HepG2 (cell line): ENCODE results near the gene VPS9D1. TPM values are rescaled to one million over a fixed set of nuclear protein-coding genes. Genes with fewer than 3 reads are reported as not detected.

ENCODE experiments used
- ARID3A ChIP-seq: IDR thresholded peaks from 2 replicates; pipeline ENCODE4 v1.6.1; 2012; ENCODE audit warnings: low read depth, low read length, improper control_type of control experiment
- ATF1 ChIP-seq: IDR thresholded peaks from 2 replicates; pipeline ENCODE4 v1.6.1; 2016; ENCODE audit warnings: mild to moderate bottlenecking, control low read depth
- FOSL1 ChIP-seq: sonication (generic); formaldehyde crosslinking; IDR thresholded peaks from 2 replicates; pipeline ENCODE4 v1.9.0; 2021; ENCODE audit warnings: missing genetic modification reagents, borderline replicate concordance
- FOXO1 ChIP-seq: sonication (generic); formaldehyde crosslinking; IDR thresholded peaks from 2 replicates; pipeline ENCODE4 v1.4.0; 2020; ENCODE audit warnings: missing genetic modification reagents
- HDAC1 ChIP-seq: sonication (generic); formaldehyde crosslinking; IDR thresholded peaks from 2 replicates; pipeline ENCODE4 v1.5.1; 2020; ENCODE audit warnings: mild to moderate bottlenecking, missing genetic modification reagents
- NCOA5 ChIP-seq: sonication (generic); formaldehyde crosslinking; IDR thresholded peaks from 2 replicates; pipeline ENCODE4 v1.4.0; 2020; ENCODE audit warnings: missing genetic modification reagents
- SOX13 ChIP-seq, 3 experiments: fragments of 450-650 bp in 1 of 3; sonication (generic) in 1 of 3; formaldehyde crosslinking in 1 of 3; IDR thresholded peaks in 2 of 3; conservative IDR thresholded peaks in 1 of 3; 2 replicates each; pipeline versions ENCODE4 v1.5.0 to v1.6.1; 2016 to 2020; ENCODE audit warnings: antibody characterized with exemption in 1 of 3, mild to moderate bottlenecking in 1 of 3, missing compliant biosample characterization in 1 of 3, missing genetic modification reagents in 1 of 3, moderate library complexity in 1 of 3
- SOX6 ChIP-seq, 2 experiments: fragments of 450-650 bp in 1 of 2; sonication (generic) in 1 of 2; formaldehyde crosslinking in 1 of 2; IDR thresholded peaks; 2 replicates each; pipeline versions ENCODE4 v1.4.0 to v1.6.1; 2017 to 2020; ENCODE audit warnings: antibody characterized with exemption in 1 of 2, mild to moderate bottlenecking in 1 of 2, missing genetic modification reagents in 1 of 2
- TOE1 ChIP-seq: sonication (generic); formaldehyde crosslinking; IDR thresholded peaks from 2 replicates; pipeline ENCODE4 v1.4.0; 2020; ENCODE audit warnings: mild to moderate bottlenecking, missing genetic modification reagents
- UBTF ChIP-seq: sonication (generic); formaldehyde crosslinking; IDR thresholded peaks from 2 replicates; pipeline ENCODE4 v1.4.0; 2020; ENCODE audit warnings: mild to moderate bottlenecking, missing genetic modification reagents
- ZBTB37 ChIP-seq: sonication (generic); formaldehyde crosslinking; IDR thresholded peaks from 2 replicates; pipeline ENCODE4 v1.4.0; 2020; ENCODE audit warnings: mild to moderate bottlenecking, missing genetic modification reagents
- ZNF550 ChIP-seq: sonication (generic); formaldehyde crosslinking; IDR thresholded peaks from 2 replicates; pipeline ENCODE4 v1.4.0; 2020; ENCODE audit warnings: mild to moderate bottlenecking, missing genetic modification reagents, borderline replicate concordance
- ZNF766 ChIP-seq: sonication (generic); formaldehyde crosslinking; IDR thresholded peaks from 2 replicates; pipeline ENCODE4 v1.5.0; 2020; ENCODE audit warnings: missing genetic modification reagents, borderline replicate concordance
- ZNF891 ChIP-seq: sonication (generic); formaldehyde crosslinking; IDR thresholded peaks from 2 replicates; pipeline ENCODE4 v1.5.0; 2020; ENCODE audit warnings: mild to moderate bottlenecking, missing genetic modification reagents
- polyA plus RNA-seq, 8 experiments: library from polyadenylated mRNA; depleted of rRNA in 3 of 8; stranded (reverse) in 7 of 8; unstranded in 1 of 8; fragments of >200 nt; fragmentation: Illumina TruSeq in 4 of 8; extraction: Trizol in 4 of 8; gene quantifications; 2 replicates each; pipeline versions ENCODE4 v1.2.1 to v1.2.3, GENCODE V29; 2011 to 2016; ENCODE audit warnings: low read depth in 4 of 8, missing spikeins in 1 of 8, mixed read lengths in 1 of 8; ENCODE audit not compliant: insufficient read depth in 1 of 8
- total RNA-seq, 5 experiments: library from RNA; depleted of rRNA; stranded (reverse); fragments of >200 nt; fragmentation: Illumina TruSeq; extraction: Trizol; gene quantifications; 2 replicates each; pipeline ENCODE4 v1.2.3, GENCODE V29; 2016; ENCODE audit warnings: low read depth in 1 of 5
- TF ChIP-seq, protein P1 (sequence below): sonication (generic); formaldehyde crosslinking; IDR thresholded peaks from 2 replicates; pipeline ENCODE4 v1.5.1; 2020; ENCODE audit warnings: mild to moderate bottlenecking, missing genetic modification reagents
- TF ChIP-seq, protein P2 (sequence below): sonication (generic); formaldehyde crosslinking; IDR thresholded peaks from 2 replicates; pipeline ENCODE4 v1.5.0; 2020; ENCODE audit warnings: missing genetic modification reagents

Gene VPS9D1
- total and polyA plus RNA-seq, 2 of the 13 experiments (the other 11 are each of a cell fraction or from before 2014, with no cell fraction given): 10.1 to 13.2 TPM

DNA sequence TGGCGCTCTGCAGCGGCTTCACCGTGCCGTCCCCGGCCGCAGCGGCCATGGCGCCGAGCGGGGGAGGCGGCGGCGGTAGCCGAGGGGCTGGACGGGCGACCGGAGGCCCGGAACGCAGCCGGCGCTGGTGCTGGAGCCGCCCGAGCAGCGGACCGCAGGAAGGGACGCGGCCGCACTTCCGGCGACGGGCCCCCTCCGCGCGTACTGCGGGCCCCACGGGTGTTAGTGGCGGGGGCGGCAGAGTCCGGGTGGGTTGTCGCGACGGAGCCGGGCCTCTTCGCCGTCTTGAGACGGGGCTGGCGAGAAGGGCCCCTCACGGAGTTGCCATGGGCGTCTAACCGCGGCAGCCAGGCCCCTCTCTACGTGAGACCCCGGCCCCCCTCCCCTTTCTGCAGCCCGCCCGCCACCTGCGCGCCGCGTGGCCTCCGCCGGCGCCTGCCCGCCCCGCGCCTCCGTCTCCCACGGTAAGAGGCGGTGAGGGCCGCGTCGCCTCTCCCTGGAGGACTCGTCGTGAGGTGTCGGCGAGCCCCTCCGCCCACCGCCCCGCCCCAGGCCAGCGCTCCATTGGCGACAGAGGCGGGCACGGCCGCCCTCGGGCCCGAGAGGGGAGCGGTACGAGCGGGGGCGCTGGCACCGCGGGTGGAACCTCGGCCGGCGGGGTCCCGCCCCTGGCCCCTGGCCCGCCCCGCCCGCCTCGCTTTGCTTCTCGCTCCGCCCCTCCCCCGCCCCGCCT, at the start of gene VPS9D1, which contains the start of gene ZNF276 (continued):
- no peak for TF ChIP-seq ZBTB37 (CRISPR knock-in tag)
- 0 out of 2 replicates have a peak, but pooled peaks have one; percentile 13 for TF ChIP-seq FOXO1 (CRISPR knock-in tag)
- TF ChIP-seq SOX6 (IDR thresholded peaks at IDR 0.05): no peak
- TF ChIP-seq SOX6 (CRISPR knock-in tag; IDR thresholded peaks at IDR 0.05): peak; percentile 4; the same call in 1 of the 2 replicates
- no peak; the same call in 1 of the 2 replicates for TF ChIP-seq TOE1 (CRISPR knock-in tag)
- 0 out of 2 replicates have a peak, but pooled peaks have one; percentile 33 for TF ChIP-seq FOSL1 (CRISPR knock-in tag)
- TF ChIP-seq NCOA5 (CRISPR knock-in tag): no peak
- TF ChIP-seq, protein P1, sequence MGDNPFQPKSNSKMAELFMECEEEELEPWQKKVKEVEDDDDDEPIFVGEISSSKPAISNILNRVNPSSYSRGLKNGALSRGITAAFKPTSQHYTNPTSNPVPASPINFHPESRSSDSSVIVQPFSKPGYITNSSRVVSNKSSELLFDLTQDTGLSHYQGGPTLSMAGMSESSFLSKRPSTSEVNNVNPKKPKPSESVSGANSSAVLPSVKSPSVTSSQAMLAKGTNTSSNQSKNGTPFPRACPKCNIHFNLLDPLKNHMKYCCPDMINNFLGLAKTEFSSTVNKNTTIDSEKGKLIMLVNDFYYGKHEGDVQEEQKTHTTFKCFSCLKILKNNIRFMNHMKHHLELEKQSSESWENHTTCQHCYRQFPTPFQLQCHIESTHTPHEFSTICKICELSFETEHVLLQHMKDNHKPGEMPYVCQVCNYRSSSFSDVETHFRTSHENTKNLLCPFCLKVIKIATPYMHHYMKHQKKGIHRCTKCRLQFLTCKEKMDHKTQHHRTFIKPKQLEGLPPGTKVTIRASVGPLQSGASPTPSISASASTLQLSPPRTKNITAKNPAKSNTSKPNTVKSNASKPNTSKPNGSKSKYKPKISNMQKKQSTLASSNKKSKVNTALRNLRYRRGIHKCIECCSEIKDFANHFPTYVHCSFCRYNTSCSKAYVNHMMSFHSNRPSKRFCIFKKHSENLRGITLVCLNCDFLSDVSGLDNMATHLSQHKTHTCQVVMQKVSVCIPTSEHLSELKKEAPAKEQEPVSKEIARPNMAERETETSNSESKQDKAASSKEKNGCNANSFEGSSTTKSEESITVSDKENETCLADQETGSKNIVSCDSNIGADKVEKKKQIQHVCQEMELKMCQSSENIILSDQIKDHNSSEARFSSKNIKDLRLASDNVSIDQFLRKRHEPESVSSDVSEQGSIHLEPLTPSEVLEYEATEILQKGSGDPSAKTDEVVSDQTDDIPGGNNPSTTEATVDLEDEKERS (CRISPR knock-in tag): 0 out of 2 replicates have a peak, but pooled peaks have one; percentile 34
- no peak for TF ChIP-seq SOX13 (IDR thresholded peaks at IDR 0.05)
- TF ChIP-seq SOX13 (CRISPR knock-in tag; conservative IDR thresholded peaks at IDR 0.05 in 1 of 2, IDR thresholded peaks at IDR 0.05 in 1 of 2): peak in 1 of 2 experiments; percentile 3; a peak in 1 of 4 replicates
- TF ChIP-seq ZNF891 (CRISPR knock-in tag): no peak
- TF ChIP-seq ZNF550 (CRISPR knock-in tag): no peak
- TF ChIP-seq, protein P2, sequence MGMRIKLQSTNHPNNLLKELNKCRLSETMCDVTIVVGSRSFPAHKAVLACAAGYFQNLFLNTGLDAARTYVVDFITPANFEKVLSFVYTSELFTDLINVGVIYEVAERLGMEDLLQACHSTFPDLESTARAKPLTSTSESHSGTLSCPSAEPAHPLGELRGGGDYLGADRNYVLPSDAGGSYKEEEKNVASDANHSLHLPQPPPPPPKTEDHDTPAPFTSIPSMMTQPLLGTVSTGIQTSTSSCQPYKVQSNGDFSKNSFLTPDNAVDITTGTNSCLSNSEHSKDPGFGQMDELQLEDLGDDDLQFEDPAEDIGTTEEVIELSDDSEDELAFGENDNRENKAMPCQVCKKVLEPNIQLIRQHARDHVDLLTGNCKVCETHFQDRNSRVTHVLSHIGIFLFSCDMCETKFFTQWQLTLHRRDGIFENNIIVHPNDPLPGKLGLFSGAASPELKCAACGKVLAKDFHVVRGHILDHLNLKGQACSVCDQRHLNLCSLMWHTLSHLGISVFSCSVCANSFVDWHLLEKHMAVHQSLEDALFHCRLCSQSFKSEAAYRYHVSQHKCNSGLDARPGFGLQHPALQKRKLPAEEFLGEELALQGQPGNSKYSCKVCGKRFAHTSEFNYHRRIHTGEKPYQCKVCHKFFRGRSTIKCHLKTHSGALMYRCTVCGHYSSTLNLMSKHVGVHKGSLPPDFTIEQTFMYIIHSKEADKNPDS (CRISPR knock-in tag): no peak; the same call in 1 of the 2 replicates
- TF ChIP-seq HDAC1: peak; percentile 91
- TF ChIP-seq ARID3A: 0 out of 2 replicates have a peak, but pooled peaks have one; percentile 20
- no peak for TF ChIP-seq ATF1 (CRISPR knock-in tag)
- peak; percentile 86 for TF ChIP-seq ZNF766 (CRISPR knock-in tag)
- TF ChIP-seq UBTF (CRISPR knock-in tag): peak; percentile 97; the same call in 1 of the 2 replicates
